ENCODE measurements around the gene RBM8A.

Gene RBM8A

GRCh38 chr1:145917595-145917994 is 9.7 kb downstream of the RBM8A start:
- H3K4me3 ChIP-seq (ENCODE audit: low read depth, low read length): peak overlapping the region; percentile 92
- no peak for TF ChIP-seq CTCF (IDR thresholded peaks at IDR 0.05; ENCODE audit: low read depth, low read length)
- no peak for TF ChIP-seq POLR2A (IDR thresholded peaks at IDR 0.05; ENCODE audit: extremely low read depth, insufficient read length)
- TF ChIP-seq MYC (IDR thresholded peaks at IDR 0.05; ENCODE audit: low read depth, low read length): no peak
- no peak for TF ChIP-seq MAX (IDR thresholded peaks at IDR 0.05; ENCODE audit: low read depth, low read length)
- no peak for DNase-seq (ENCODE audit: low read depth)

GRCh38 chr1:145916745-145917144 is 10.5 kb downstream of the RBM8A start:
- H3K4me3 ChIP-seq (ENCODE audit: low read depth, low read length): no peak overlapping the region
- DNase-seq (ENCODE audit: low read depth): no peak
- TF ChIP-seq MYC (IDR thresholded peaks at IDR 0.05; ENCODE audit: low read depth, low read length): no peak
- TF ChIP-seq CTCF (IDR thresholded peaks at IDR 0.05; ENCODE audit: low read depth, low read length): no peak
- TF ChIP-seq MAX (IDR thresholded peaks at IDR 0.05; ENCODE audit: low read depth, low read length): no peak

GRCh38 chr1:145912128-145912641 is 15.1 kb downstream of the RBM8A start:
- no peak for TF ChIP-seq MYC (IDR thresholded peaks at IDR 0.05; ENCODE audit: low read depth, low read length)
- TF ChIP-seq MAX (IDR thresholded peaks at IDR 0.05; ENCODE audit: low read depth, low read length): no peak
- no peak for TF ChIP-seq CTCF (IDR thresholded peaks at IDR 0.05; ENCODE audit: low read depth, low read length)
- TF ChIP-seq POLR2A (IDR thresholded peaks at IDR 0.05; ENCODE audit: extremely low read depth, insufficient read length): no peak
- H3K4me3 ChIP-seq (ENCODE audit: low read depth, low read length): no peak overlapping the region
- peak; percentile 25 for DNase-seq (ENCODE audit: low read depth)

GRCh38 chr1:145908653-145909052 is 18.6 kb downstream of the RBM8A start:
- DNase-seq (ENCODE audit: low read depth): peak; percentile 69

GRCh38 chr1:145906954-145907753 is 20.1 kb downstream of the RBM8A start:
- DNase-seq (ENCODE audit: low read depth): no peak
- H3K4me3 ChIP-seq (ENCODE audit: low read depth, low read length): no peak overlapping the region
- TF ChIP-seq POLR2A (IDR thresholded peaks at IDR 0.05; ENCODE audit: extremely low read depth, insufficient read length) (no peak), MAX (IDR thresholded peaks at IDR 0.05; ENCODE audit: low read depth, low read length) (no peak), CTCF (IDR thresholded peaks at IDR 0.05; ENCODE audit: low read depth, low read length) (no peak), MYC (IDR thresholded peaks at IDR 0.05; ENCODE audit: low read depth, low read length) (no peak)

More at GRCh38 chr1:145908653-145909052, 18.6 kb downstream of the RBM8A start:
- TF ChIP-seq MYC (IDR thresholded peaks at IDR 0.05; ENCODE audit: low read depth, low read length): no peak
- TF ChIP-seq MAX (IDR thresholded peaks at IDR 0.05; ENCODE audit: low read depth, low read length): no peak
- no peak for TF ChIP-seq POLR2A (IDR thresholded peaks at IDR 0.05; ENCODE audit: extremely low read depth, insufficient read length)
- no peak for TF ChIP-seq CTCF (IDR thresholded peaks at IDR 0.05; ENCODE audit: low read depth, low read length)
- no peak overlapping the region for H3K4me3 ChIP-seq (ENCODE audit: low read depth, low read length)

Data from NB4 (cell line).